T-cell (primary cell): Measurements from ENCODE around the gene DTNB. TPM values are rescaled to one million over a fixed set of nuclear protein-coding genes. Genes with fewer than 3 reads are reported as not detected.
"Not testable (repeated sequence)": the region's sequence is repeated elsewhere in the genome, so short reads cannot be mapped to it uniquely, and the experiment has no call there.

Source experiments
- ATAC-seq, 4 experiments: fragments of 200-7000 bp in 3 of 4; fragments of 150-1000 bp in 1 of 4; cut with Tn5 transposase; replicated peaks in 1 of 4; 1 replicate in 3 of 4; 2 replicates in 1 of 4; pipeline ENCODE4 v1.10.0; 2021; ENCODE audit warnings: moderate library complexity in 3 of 4, mild to moderate bottlenecking in 2 of 4, moderate number of reproducible peaks in 1 of 4
- CTCF ChIA-PET, 2 donors: fragments of 300-600 bp; sonication (Branson Sonifier 250); formaldehyde crosslinking; loops; one replicate each; lab custom pipeline; 2022; ENCODE audit warnings: antibody characterized with exemption in 2 of 2; lab: Charles Lee
- POLR2A ChIA-PET, 2 donors: fragments of 300-600 bp; sonication (Branson Sonifier 250); formaldehyde crosslinking; loops; one replicate each; lab custom pipeline; 2022; ENCODE audit warnings: antibody characterized with exemption in 2 of 2; lab: Charles Lee
- DNase-seq, 35 experiments: peaks; one replicate each; pipeline versions ENCODE4 v3.0.0 to v3.0.0-alpha.2; 2013 to 2023
- H3K27ac ChIP-seq: one replicate; pipeline ENCODE4 v1.5.1; 2013; ENCODE audit warnings: low read length
- H3K27me3 ChIP-seq, 2 experiments: replicated peaks in 1 of 2; 1 replicate in 1 of 2; 2 replicates in 1 of 2; pipeline versions ENCODE4 v1.6.1 to v1.7.0; 2013; ENCODE audit warnings: low read length in 1 of 2, mixed read lengths in 1 of 2; ENCODE audit not compliant: control insufficient read depth in 2 of 2, insufficient read depth in 2 of 2; ENCODE audit errors: extremely low read depth in 1 of 2
- H3K36me3 ChIP-seq, 2 donors: 1 replicate in 1 of 2; 2 replicates in 1 of 2; pipeline versions ENCODE4 v1.6.1 to v1.7.0; 2013; ENCODE audit warnings: low read length in 1 of 2; ENCODE audit not compliant: control insufficient read depth in 2 of 2, insufficient read depth in 1 of 2; ENCODE audit errors: extremely low read depth in 1 of 2
- H3K4me1 ChIP-seq, 2 experiments: 1 replicate in 1 of 2; 2 replicates in 1 of 2; pipeline versions ENCODE4 v1.6.1 to v1.7.0; 2013; ENCODE audit warnings: low read length in 2 of 2, mixed read lengths in 1 of 2; ENCODE audit not compliant: insufficient read depth in 2 of 2, control insufficient read depth in 1 of 2; ENCODE audit errors: extremely low read depth in 1 of 2
- H3K4me3 ChIP-seq, 2 donors: 1 replicate in 1 of 2; 2 replicates in 1 of 2; pipeline versions ENCODE4 v1.5.1 to v1.7.0; 2013; ENCODE audit warnings: mild to moderate bottlenecking in 2 of 2, low read length in 1 of 2, moderate library complexity in 1 of 2; ENCODE audit not compliant: control insufficient read depth in 1 of 2; ENCODE audit errors: extremely low read depth in 1 of 2
- H3K9me3 ChIP-seq: 2 replicates; pipeline ENCODE4 v1.7.0; 2013
- H3K27ac Mint-ChIP-seq, 2 donors: one replicate each; pipeline ENCODE4 v1.8.0; 2020 to 2021; ENCODE audit warnings: mild to moderate bottlenecking in 2 of 2, mixed read lengths in 2 of 2
- H3K27me3 Mint-ChIP-seq, 2 donors: one replicate each; pipeline ENCODE4 v1.8.0; 2021 to 2022; ENCODE audit warnings: mixed read lengths in 2 of 2
- H3K36me3 Mint-ChIP-seq: one replicate; pipeline ENCODE4 v1.8.0; 2021; ENCODE audit warnings: mixed read lengths
- H3K4me1 Mint-ChIP-seq, 3 donors: one replicate each; pipeline ENCODE4 v1.8.0; 2020 to 2022; ENCODE audit warnings: mixed read lengths in 3 of 3, mild to moderate bottlenecking in 1 of 3
- H3K4me3 Mint-ChIP-seq, 3 donors: one replicate each; pipeline ENCODE4 v1.8.0; 2020 to 2022; ENCODE audit warnings: mild to moderate bottlenecking in 3 of 3, mixed read lengths in 3 of 3, moderate library complexity in 3 of 3
- H3K9me3 Mint-ChIP-seq, 3 donors: one replicate each; pipeline ENCODE4 v1.8.0; 2020 to 2022; ENCODE audit warnings: mixed read lengths in 3 of 3
- WGBS: methylation state at CpG from one replicate; pipeline ENCODE4 v1.1.5; 2013; ENCODE audit warnings: missing lambda C conversion rate; ENCODE audit not compliant: insufficient coverage; 5-methylcytosine and 5-hydroxymethylcytosine counted together
- total RNA-seq, 35 experiments: library from RNA in 6 of 35; stranded (reverse) in 6 of 35; fragments of 120-200 nt in 1 of 35; gene quantifications; one replicate each; pipeline versions ENCODE4 v1.2.1 to v1.2.4 and lab custom pipeline; 2013 to 2026

The DTNB gene
- total RNA-seq, 5 donors from 2014 or later (not counting 1 experiment from before 2014, with no cell fraction given), result 33.4 to 45.7 (median 39.6) TPM

- peaks cover 27 to 39% (median 28%) of the 10 kb centered on the region in 3 donors for H3K4me1 Mint-ChIP-seq
- DNase-seq, result peak in 6 of 35 experiments; percentile 3 to 37 (median 5)
- Histone ChIP-seq H3K4me1 (peaks cover 0 to 9% of the 10 kb centered on the region in 2 experiments), H3K4me3 (no peak overlapping the region), H3K27me3 (no peaks in the 10 kb centered on the region), H3K27ac (peak overlapping the region; percentile 32), H3K9me3 (no peaks in the 10 kb centered on the region), H3K36me3 (no peaks in the 10 kb centered on the region)
- H3K27me3 Mint-ChIP-seq, result no peaks in the 10 kb centered on the region
- no CpG with 5 or more reads among the region's 2 CpGs for WGBS
- no peaks in the 10 kb centered on the region for H3K36me3 Mint-ChIP-seq
- no peak overlapping the region for H3K4me3 Mint-ChIP-seq
- ChIA-PET POLR2A (no interaction called here), CTCF (no interaction called here)
- H3K27ac Mint-ChIP-seq, result peak overlapping the region; percentile 11 to 72
- H3K9me3 Mint-ChIP-seq, result no peaks in the 10 kb centered on the region
- ATAC-seq, result peak; percentile 78 to 93 (median 85)
Observed at GRCh38 chr2:25558262-25558661, 115.1 kb downstream of the DTNB start.

DNA sequence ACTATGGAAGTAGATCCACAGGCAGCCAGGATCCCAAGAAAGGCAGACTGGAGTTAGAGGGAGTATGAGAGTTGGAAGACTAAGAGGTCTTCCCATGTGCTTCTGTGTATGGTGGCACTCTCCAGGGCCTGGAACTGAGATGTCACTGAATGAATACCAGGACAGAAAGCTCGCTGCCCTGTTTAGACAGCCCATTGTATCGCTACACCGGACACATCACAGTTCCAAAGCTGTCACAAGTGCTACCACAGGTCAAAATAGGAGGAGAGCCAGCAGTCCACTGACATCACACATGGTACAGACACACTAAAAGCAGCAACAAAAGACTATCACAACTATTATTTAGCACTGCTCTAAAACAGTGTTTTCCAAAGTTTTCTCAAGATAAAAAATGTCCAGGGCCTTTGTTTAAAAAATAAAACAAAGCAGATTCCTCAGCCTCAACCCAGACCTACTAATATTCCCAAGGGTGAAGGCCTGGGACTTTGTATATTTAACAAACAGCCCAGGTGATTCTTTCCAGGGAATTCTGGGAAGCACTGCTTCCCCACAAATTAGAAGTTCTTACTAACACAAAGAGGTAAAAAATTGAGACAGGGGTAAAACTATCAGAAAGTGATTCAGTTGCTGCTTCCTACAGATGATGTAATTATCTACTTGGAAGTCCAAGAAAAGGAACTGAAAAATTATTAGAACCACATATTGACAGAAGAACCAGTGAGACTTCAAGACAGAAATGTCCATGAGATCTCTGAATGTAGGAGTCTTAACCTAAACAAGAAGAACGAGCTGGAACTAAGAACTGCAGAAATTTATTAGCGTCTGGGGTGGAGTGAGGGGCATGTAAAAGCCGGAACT lies 116.0 kb downstream of the DTNB start:
- ChIA-PET POLR2A (no interaction called here), CTCF (no interaction called here)
- Mint-ChIP-seq H3K27me3 (no peaks in the 10 kb centered on the region), H3K4me1 (peaks cover 27 to 39% (median 28%) of the 10 kb centered on the region in 3 donors), H3K36me3 (no peaks in the 10 kb centered on the region), H3K27ac (peak overlapping the region in 1 of 2 donors; percentile 1), H3K9me3 (no peaks in the 10 kb centered on the region), H3K4me3 (no peak overlapping the region)
- H3K27me3 ChIP-seq, result no peaks in the 10 kb centered on the region
- DNase-seq, result no peak
- 98% methylated on average over 4 of the region's 6 CpGs for WGBS
- no peak for ATAC-seq
- no peaks in the 10 kb centered on the region for H3K9me3 ChIP-seq
- H3K27ac ChIP-seq, result no peak overlapping the region
- peaks cover 0 to 9% of the 10 kb centered on the region in 2 experiments for H3K4me1 ChIP-seq
- H3K4me3 ChIP-seq, result no peak overlapping the region
- H3K36me3 ChIP-seq, result no peaks in the 10 kb centered on the region

GRCh38 chr2:25552318-25552717 lies 121.1 kb downstream of the DTNB start:
- H3K27me3 ChIP-seq, result no peaks in the 10 kb centered on the region
- H3K27ac Mint-ChIP-seq, result no peak overlapping the region
- peaks cover 0 to 2% of the 10 kb centered on the region in 2 donors for H3K36me3 ChIP-seq
- DNase-seq, result no peak
- H3K9me3 ChIP-seq, result no peaks in the 10 kb centered on the region
- ChIA-PET CTCF (interaction anchor here in 1 of 2 donors (0.6 kb wide), 1 partner anchor 1318 kb away, joined by 4 read pairs; no protein-coding TSS in a partner anchor), POLR2A (no interaction called here)
- H3K4me3 Mint-ChIP-seq, result no peak overlapping the region
- H3K4me3 ChIP-seq, result no peak overlapping the region
- ATAC-seq, result no peak
- H3K27ac ChIP-seq, result no peak overlapping the region
- WGBS, result 93% methylated on average over 3 of the region's 4 CpGs
- no peaks in the 10 kb centered on the region for H3K27me3 Mint-ChIP-seq
- no peaks in the 10 kb centered on the region for H3K36me3 Mint-ChIP-seq
- H3K9me3 Mint-ChIP-seq, result no peaks in the 10 kb centered on the region
- no peaks in the 10 kb centered on the region for H3K4me1 ChIP-seq
- peaks cover 2 to 5% (median 5%) of the 10 kb centered on the region in 3 donors for H3K4me1 Mint-ChIP-seq

GRCh38 chr2:25551316-25551715 lies 122.1 kb downstream of the DTNB start:
- H3K36me3 ChIP-seq, result peaks cover 0 to 2% of the 10 kb centered on the region in 2 donors
- no peaks in the 10 kb centered on the region for H3K4me1 ChIP-seq
- DNase-seq, result no peak
- POLR2A ChIA-PET, result interaction anchor here in 1 of 2 donors (0.6 kb wide), 1 partner anchor 1793 kb away, joined by 3 read pairs; no protein-coding TSS in a partner anchor
- H3K9me3 ChIP-seq, result no peaks in the 10 kb centered on the region
- Mint-ChIP-seq H3K27me3 (no peaks in the 10 kb centered on the region), H3K36me3 (no peaks in the 10 kb centered on the region), H3K4me3 (no peak overlapping the region), H3K4me1 (no peaks in the 10 kb centered on the region), H3K9me3 (no peaks in the 10 kb centered on the region), H3K27ac (no peak overlapping the region)
- CTCF ChIA-PET, result no interaction called here
- no peak for ATAC-seq
- H3K27ac ChIP-seq, result no peak overlapping the region
- no CpG with 5 or more reads among the region's 2 CpGs for WGBS
- no peak overlapping the region for H3K4me3 ChIP-seq
- no peaks in the 10 kb centered on the region for H3K27me3 ChIP-seq

GRCh38 chr2:25549571-25549970 lies 123.8 kb downstream of the DTNB start:
- POLR2A ChIA-PET, H3K4me1 Mint-ChIP-seq, CTCF ChIA-PET, H3K4me3 ChIP-seq, H3K4me3 Mint-ChIP-seq, H3K36me3 Mint-ChIP-seq, H3K27me3 Mint-ChIP-seq, DNase-seq, H3K27ac Mint-ChIP-seq, H3K9me3 ChIP-seq, H3K9me3 Mint-ChIP-seq, H3K36me3 ChIP-seq, H3K4me1 ChIP-seq, ATAC-seq, H3K27ac ChIP-seq, H3K27me3 ChIP-seq: not testable (repeated sequence)
- 100% methylated on average over 1 of the region's 2 CpGs for WGBS

DNA sequence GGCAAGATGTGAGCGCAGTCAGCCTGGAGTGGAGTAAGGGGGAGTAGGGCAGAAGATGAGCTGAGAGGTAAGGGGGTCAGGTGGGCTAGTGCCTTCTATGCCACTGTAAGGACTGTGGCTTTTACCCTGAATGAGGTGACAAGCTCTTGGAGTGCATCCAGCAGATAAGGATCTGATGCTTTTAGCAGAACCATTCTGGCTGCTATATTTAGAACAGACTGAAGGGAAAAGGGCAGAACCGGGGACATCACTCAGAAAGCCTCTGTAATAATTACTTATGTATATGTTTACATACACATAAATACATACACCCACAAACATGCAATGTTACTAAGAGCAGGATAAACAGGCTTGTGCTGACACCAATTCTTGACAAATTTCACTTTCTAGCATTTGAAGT lies 124.8 kb downstream of the DTNB start:
- Mint-ChIP-seq H3K9me3 (no peaks in the 10 kb centered on the region), H3K27me3 (no peaks in the 10 kb centered on the region), H3K4me3 (no peak overlapping the region), H3K27ac (no peak overlapping the region), H3K4me1 (no peaks in the 10 kb centered on the region), H3K36me3 (no peaks in the 10 kb centered on the region)
- ATAC-seq (no peak), DNase-seq (no peak)
- Histone ChIP-seq H3K9me3 (no peaks in the 10 kb centered on the region), H3K27me3 (no peaks in the 10 kb centered on the region), H3K36me3 (peaks cover 0 to 2% of the 10 kb centered on the region in 2 donors), H3K4me1 (no peaks in the 10 kb centered on the region), H3K4me3 (no peak overlapping the region), H3K27ac (no peak overlapping the region)
- POLR2A ChIA-PET, result no interaction called here
- CTCF ChIA-PET, result no interaction called here
- 100% methylated on average over 1 of the region's 2 CpGs for WGBS
